Right lobe of liver (tissue), 4 donors: ENCODE results near the gene PLXNA4.

Source experiments
- POLR2A ChIP-seq: fragments of 450-650 bp; IDR thresholded peaks from one replicate; pipeline ENCODE4 v1.6.1; 2017; ENCODE audit warnings: antibody characterized with exemption, mild to moderate bottlenecking
- TF ChIP-seq, protein P1 (sequence below), 4 donors: fragments of 200-600 bp in 3 of 4; fragments of 450-650 bp in 1 of 4; IDR thresholded peaks; one replicate each; pipeline versions ENCODE4 v1.5.1 to v1.8.0; 2016 to 2022; ENCODE audit warnings: antibody characterized with exemption in 4 of 4, mild to moderate bottlenecking in 2 of 4
- donor health status: DM: no; HTN: no; CAD: no.
- donor health status: DM: no; HTN: no; CAD: no.
- donor health status: DM: no; HTN: yes; CAD: no.

- TF ChIP-seq, protein P1, sequence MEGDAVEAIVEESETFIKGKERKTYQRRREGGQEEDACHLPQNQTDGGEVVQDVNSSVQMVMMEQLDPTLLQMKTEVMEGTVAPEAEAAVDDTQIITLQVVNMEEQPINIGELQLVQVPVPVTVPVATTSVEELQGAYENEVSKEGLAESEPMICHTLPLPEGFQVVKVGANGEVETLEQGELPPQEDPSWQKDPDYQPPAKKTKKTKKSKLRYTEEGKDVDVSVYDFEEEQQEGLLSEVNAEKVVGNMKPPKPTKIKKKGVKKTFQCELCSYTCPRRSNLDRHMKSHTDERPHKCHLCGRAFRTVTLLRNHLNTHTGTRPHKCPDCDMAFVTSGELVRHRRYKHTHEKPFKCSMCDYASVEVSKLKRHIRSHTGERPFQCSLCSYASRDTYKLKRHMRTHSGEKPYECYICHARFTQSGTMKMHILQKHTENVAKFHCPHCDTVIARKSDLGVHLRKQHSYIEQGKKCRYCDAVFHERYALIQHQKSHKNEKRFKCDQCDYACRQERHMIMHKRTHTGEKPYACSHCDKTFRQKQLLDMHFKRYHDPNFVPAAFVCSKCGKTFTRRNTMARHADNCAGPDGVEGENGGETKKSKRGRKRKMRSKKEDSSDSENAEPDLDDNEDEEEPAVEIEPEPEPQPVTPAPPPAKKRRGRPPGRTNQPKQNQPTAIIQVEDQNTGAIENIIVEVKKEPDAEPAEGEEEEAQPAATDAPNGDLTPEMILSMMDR (IDR thresholded peaks at IDR 0.05): no peak
- no peak for TF ChIP-seq POLR2A
Measured at GRCh38 chr7:132292803-132293202, 283.5 kb downstream of the PLXNA4 start.
